Loucy (cell line): ENCODE data around the gene PDLIM7.

ENCODE experiments used
- CTCF ChIP-seq: fragments of 200-600 bp; sonication (generic); conservative IDR thresholded peaks from 2 replicates; pipeline ENCODE4 v1.5.1; 2014; ENCODE audit warnings: mild to moderate bottlenecking, antibody characterized with exemption, low read length
- EZH2phosphoT487 ChIP-seq: fragments of 200-600 bp; IDR thresholded peaks from 2 replicates; pipeline ENCODE4 v1.6.1; 2018; ENCODE audit warnings: antibody characterized with exemption, mild to moderate bottlenecking, moderate library complexity, borderline replicate concordance

- TF ChIP-seq CTCF (no peak), EZH2phosphoT487 (no peak)
Observed at GRCh38 chr5:177520916-177521513, 23.6 kb upstream of the PDLIM7 start.
